ENCODE measurements around the gene RTN4IP1.
A peak's percentile ranks its signal among the peaks of the same experiment; 100 is the strongest.

The RTN4IP1 gene

DNA sequence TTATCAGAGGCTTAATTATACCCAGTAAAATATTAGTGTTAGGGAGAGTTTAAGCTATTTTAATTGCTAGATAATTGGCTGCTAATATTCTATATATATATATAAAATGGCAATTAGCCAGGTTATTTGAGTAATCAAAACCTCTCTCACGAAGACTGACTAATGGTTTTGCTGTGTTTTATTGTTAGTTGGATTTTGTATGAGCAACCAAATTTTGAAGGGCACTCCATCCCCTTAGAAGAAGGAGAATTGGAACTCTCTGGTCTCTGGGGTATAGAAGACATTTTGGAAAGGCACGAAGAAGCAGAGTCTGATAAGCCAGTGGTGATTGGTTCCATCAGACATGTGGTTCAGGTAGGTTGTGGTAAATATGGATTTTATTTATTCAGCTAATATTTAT, 102.2 kb downstream of the RTN4IP1 start:
- Histone ChIP-seq H3K36me3 (ENCODE audit: insufficient read depth, low read length) (peaks cover 28% of the 10 kb centered on the region), H3K79me2 (ENCODE audit: control insufficient read depth, insufficient read depth, low read length, unreplicated experiment) (peaks cover 29% of the 10 kb centered on the region), H3K4me1 (ENCODE audit: control insufficient read depth, insufficient read depth, low read length, unreplicated experiment) (peaks cover 65% of the 10 kb centered on the region), H2AFZ (ENCODE audit: low read length, unreplicated experiment) (no peak overlapping the region), H3K4me3 (ENCODE audit: low read depth, low read length) (peak overlapping the region; percentile 46), H3K27me3 (ENCODE audit: insufficient read depth, low read length) (no peaks in the 10 kb centered on the region), H3K27ac (ENCODE audit: low read depth, low read length) (peak overlapping the region; percentile 98)

DNA sequence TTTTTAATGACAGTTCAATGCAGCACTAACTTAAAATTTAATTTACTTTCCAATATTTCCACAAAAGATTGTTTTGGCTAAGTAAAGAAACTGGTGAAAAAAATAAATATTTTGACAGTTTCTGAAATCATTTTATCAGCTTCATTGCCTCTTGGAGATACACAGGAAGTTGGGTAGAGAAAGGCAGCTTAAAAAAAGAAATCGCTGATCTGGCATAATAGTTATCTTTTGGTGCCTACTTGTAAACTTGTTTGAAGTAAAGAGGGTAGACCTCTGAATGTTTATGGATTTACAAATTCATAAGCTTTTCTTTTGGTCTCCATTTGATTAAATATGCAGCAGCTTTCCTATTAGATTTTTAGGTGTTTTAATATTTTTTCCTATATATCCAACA, 103.4 kb downstream of the RTN4IP1 start:
- Histone ChIP-seq H3K4me3 (ENCODE audit: low read depth, low read length) (no peak overlapping the region), H3K27ac (ENCODE audit: low read depth, low read length) (peak overlapping the region; percentile 98), H3K4me1 (ENCODE audit: control insufficient read depth, insufficient read depth, low read length, unreplicated experiment) (peaks cover 74% of the 10 kb centered on the region), H3K79me2 (ENCODE audit: control insufficient read depth, insufficient read depth, low read length, unreplicated experiment) (peaks cover 40% of the 10 kb centered on the region), H3K36me3 (ENCODE audit: insufficient read depth, low read length) (peaks cover 25% of the 10 kb centered on the region), H2AFZ (ENCODE audit: low read length, unreplicated experiment) (no peak overlapping the region), H3K27me3 (ENCODE audit: insufficient read depth, low read length) (no peaks in the 10 kb centered on the region)

DNA sequence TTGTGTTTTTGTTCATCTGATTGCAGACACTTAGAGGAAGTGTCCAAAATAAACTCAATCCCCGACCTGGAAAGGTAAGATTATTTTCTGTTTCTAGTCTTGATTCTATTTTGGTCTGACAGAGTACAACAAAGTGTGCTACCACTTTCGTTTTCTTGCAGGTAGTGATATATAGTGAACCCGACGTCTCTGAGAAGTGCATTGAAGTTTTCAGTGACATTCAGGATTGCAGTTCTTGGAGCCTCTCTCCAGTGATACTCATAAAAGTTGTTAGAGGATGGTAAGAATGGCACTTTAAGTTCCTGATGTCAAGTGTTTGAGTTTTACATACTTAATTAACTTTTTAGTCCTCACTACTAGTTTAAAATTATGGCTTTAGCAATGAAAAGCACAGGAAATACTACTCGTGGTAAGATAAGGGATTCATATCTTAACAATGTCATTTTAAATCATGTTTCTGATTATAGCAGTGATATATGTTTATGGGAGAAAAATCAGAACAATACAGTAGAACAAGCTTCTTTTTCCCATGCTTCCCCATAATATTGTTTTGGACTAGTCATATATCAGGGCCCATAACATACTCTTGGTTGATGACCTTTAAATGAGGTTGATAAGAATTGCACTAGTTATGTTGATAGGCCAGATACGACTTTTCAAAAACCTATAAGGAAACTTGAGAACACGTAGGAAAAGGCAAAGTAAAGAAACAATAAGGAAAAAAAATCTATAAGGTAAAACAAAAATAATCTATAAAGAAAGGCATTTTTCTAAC, 104.0 kb downstream of the RTN4IP1 start:
- Histone ChIP-seq H3K4me1 (ENCODE audit: control insufficient read depth, insufficient read depth, low read length, unreplicated experiment) (peaks cover 74% of the 10 kb centered on the region), H2AFZ (ENCODE audit: low read length, unreplicated experiment) (no peak overlapping the region), H3K36me3 (ENCODE audit: insufficient read depth, low read length) (peaks cover 30% of the 10 kb centered on the region), H3K27ac (ENCODE audit: low read depth, low read length) (peak overlapping the region; percentile 98), H3K27me3 (ENCODE audit: insufficient read depth, low read length) (no peaks in the 10 kb centered on the region), H3K79me2 (ENCODE audit: control insufficient read depth, insufficient read depth, low read length, unreplicated experiment) (peaks cover 46% of the 10 kb centered on the region), H3K4me3 (ENCODE audit: low read depth, low read length) (peak overlapping the region; percentile 40; the same call in 1 of the 2 replicates)

DNA sequence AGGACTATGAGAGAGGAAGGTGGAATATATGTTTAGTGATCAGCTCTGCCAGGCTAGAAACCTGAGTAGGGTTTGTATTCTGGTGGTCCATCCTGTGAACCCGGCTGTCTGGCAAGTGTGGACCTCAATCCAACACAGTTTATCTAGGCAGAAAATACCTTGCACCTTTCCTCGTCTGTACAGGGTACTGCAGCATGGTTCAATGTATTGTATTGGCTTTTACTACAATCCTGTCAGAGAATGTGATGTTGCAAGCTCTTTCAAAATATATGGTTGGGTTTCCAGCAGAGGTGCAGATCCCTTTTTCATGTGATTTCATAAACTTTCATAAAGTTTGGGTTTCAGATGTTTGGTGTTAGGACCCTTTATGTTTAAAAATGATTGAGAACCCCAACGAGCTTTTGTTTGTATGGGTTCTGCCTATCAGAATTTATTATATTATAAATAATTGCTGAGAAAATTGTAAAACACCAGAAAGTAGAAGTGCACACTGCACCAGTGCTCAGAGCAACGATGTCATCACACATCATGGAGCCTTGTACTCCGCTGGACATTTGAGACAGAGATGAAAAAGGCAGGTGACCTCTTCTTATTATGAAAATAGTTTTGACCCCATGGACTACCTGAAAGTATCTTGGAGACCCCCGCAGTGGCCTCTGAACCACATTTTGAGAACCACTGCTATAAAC, 106.6 kb downstream of the RTN4IP1 start:
- Histone ChIP-seq H2AFZ (ENCODE audit: low read length, unreplicated experiment) (no peak overlapping the region), H3K4me3 (ENCODE audit: low read depth, low read length) (no peak overlapping the region), H3K4me1 (ENCODE audit: control insufficient read depth, insufficient read depth, low read length, unreplicated experiment) (peaks cover 71% of the 10 kb centered on the region), H3K79me2 (ENCODE audit: control insufficient read depth, insufficient read depth, low read length, unreplicated experiment) (peaks cover 48% of the 10 kb centered on the region), H3K27ac (ENCODE audit: low read depth, low read length) (no peak overlapping the region), H3K36me3 (ENCODE audit: insufficient read depth, low read length) (peaks cover 18% of the 10 kb centered on the region), H3K27me3 (ENCODE audit: insufficient read depth, low read length) (no peaks in the 10 kb centered on the region)
